H4 (cell line): ENCODE results near the gene PROCA1. TPM values are rescaled to one million over a fixed set of nuclear protein-coding genes. Genes with fewer than 3 reads are reported as not detected.
"Not testable (repeated sequence)": the region's sequence is repeated elsewhere in the genome, so short reads cannot be mapped to it uniquely, and the experiment has no call there.

Experiments
- DNase-seq: peaks from one replicate; pipeline ENCODE4 v3.0.0-alpha.2; 2015; ENCODE audit warnings: low spot score
- total RNA-seq: library from RNA; depleted of rRNA; stranded (reverse); fragments of >200 nt; shearing (Covaris generic); gene quantifications from 2 replicates; pipeline ENCODE4 v1.2.3, GENCODE V29; 2014; rRNA removed

Gene PROCA1
- total RNA-seq, 1 experiment from 2014 or later, result not detected

GRCh38 chr17:28669918-28670317 lies 41.8 kb downstream of the PROCA1 start:
- DNase-seq, result no peak

DNA sequence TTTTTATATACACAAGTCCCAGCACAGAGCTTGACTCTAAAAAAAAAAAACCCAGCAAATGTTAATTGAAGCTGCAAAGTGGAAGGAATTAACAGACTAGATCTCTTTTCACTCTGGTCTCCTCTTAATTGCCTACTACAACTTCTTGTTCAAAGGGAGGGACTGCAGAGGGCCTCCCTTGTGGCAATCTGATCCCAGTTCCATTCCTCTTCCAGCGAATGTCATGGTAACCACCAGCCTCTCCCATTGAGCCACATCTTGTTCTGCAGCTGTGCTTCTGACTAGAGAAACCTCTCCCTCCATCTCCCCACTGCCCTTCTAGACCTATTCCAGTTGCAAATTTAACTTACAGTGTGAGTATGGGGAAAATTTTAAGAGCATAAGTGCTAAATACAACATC lies 43.8 kb downstream of the PROCA1 start:
- DNase-seq, result no peak

- no peak for DNase-seq
These were observed 45.7 kb downstream of the PROCA1 start for GRCh38 chr17:28665994-28666393.

DNA sequence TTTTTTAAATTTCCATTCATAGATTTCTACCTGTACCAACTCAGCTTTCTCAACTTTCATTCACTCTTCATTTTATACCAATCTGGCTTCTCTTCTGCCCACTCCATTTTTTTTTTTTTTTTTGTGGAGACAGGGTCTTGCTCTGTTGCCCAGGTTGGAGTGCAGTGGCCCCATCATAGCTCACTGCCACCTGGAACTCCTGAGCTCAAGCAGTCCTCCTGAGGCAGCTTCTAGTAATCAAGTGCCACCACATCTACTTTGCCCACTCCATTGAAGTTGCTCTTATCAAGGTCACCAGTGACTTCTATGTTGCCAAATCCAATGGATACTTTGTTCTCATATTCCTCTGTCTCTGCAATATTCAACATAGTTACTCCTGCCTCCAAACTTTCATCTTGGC lies 48.0 kb downstream of the PROCA1 start:
- DNase-seq, result no peak

DNA sequence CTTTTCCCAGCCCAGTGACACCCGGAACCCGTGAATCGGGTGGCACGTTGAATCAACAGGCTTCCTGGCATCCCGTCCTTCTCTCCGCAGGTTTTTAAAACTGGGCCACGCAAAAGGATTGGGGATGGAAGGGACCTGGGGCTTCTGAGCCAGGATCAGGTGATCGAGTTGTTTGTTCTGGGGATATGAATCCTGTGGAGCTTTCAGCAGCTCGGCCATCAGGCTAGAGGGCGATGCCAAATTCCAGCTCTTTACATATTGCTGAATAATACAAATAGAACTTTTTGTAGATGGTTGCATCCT lies 49.2 kb downstream of the PROCA1 start:
- no peak for DNase-seq

DNA sequence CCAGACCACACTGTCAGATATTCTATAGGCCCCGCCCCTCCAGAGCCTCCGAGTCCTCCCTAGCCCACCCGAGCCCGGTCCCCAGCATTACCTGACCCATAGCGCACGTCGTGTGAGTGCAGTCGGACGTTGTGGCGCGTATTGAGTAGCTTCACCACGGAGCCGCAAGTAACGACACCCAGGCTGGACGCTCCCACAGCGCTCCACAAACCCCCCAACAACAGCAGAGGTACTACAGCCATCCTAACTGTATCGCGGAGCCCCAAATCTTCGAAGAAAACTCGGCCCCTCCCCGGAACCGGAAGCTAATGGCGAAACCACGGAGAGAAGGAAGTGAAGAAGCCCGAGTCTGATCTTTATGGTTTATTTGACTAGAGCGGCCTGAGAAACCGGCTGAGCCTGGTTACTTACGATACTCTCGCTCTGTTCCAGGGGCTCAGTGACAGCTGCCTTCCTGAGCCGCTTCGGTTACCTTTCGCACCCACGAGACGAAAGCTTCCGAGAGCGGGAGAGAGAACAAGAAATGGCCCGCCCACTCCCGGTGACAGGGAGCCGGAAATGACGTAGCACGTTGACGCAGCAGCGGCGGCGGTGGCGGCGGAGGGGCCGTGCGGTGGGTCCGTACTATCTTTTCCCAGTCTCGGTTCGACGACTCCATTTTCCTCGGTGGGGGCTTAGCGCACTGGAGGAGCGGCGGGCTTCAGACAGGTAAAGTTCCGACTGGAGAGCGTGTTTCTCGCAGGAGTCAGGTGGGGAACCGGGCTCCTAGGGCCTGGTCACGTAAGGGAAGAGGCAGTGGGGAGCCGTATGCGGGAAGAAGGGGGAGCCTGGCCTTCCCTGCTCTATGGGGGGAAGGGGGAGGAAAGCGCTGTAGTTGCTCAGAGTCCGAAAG lies 49.8 kb downstream of the PROCA1 start, which contains the start of the genes SDF2 and SUPT6H:
SDF2 (minus strand) TSS at position 272 of the 892 bp plus-strand sequence; CDS start at position 242, 30 bp downstream.
SUPT6H (plus strand) TSS at position 571 of the 892 bp plus-strand sequence. CDS start 11,197 bp downstream, outside the sequence.
- DNase-seq, result peak; percentile 81

- DNase-seq, result not testable (repeated sequence)
These were observed 52.2 kb downstream of the PROCA1 start for GRCh38 chr17:28659497-28659881.

- not testable (repeated sequence) for DNase-seq
These were observed 52.8 kb downstream of the PROCA1 start for GRCh38 chr17:28658766-28659496.

DNA sequence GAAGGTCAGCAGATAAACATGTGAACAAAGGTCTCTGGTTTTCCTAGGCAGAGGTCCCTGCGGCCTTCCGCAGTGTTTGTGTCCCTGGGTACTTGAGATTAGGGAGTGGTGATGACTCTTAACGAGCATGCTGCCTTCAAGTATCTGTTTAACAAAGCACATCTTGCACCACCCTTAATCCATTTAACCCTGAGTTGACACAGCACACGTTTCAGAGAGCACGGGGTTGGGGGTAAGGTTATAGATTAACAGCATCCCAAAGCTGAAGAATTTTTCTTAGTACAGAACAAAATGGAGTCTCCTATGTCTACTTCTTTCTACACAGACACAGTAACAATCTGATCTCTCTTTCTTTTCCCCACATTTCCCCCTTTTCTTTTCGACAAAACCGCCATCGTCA lies 53.3 kb downstream of the PROCA1 start:
- DNase-seq, result not testable (repeated sequence)

GRCh38 chr17:28657756-28658155 lies 53.9 kb downstream of the PROCA1 start:
- DNase-seq, result no peak

GRCh38 chr17:28655160-28655559 lies 56.5 kb downstream of the PROCA1 start:
- DNase-seq, result no peak

Other genes starting within 250 kb of the PROCA1 start
- not detected in 2 replicates for gene SLC13A2, start 238.2 kb downstream of the PROCA1 start, total RNA-seq
- gene FOXN1, start 205.5 kb downstream of the PROCA1 start, total RNA-seq, result not detected in 2 replicates
- 39.0 and 39.7 TPM in 2 replicates for gene UNC119, start 159.3 kb downstream of the PROCA1 start, total RNA-seq
- gene PIGS, start 140.4 kb downstream of the PROCA1 start, total RNA-seq, result 74.4 and 90.7 TPM in 2 replicates
- gene ALDOC, start 135.0 kb downstream of the PROCA1 start, total RNA-seq, result 6.2 and 8.1 TPM in 2 replicates
- 72.2 and 80.2 TPM in 2 replicates for gene SPAG5, start 112.9 kb downstream of the PROCA1 start, total RNA-seq
- 2.2 and 2.9 TPM in 2 replicates for gene RSKR, start 97.7 kb downstream of the PROCA1 start, total RNA-seq
- gene BLTP2, start 66.7 kb downstream of the PROCA1 start, total RNA-seq, result 66.0 and 80.6 TPM in 2 replicates
- 76.6 and 82.9 TPM in 2 replicates for gene SDF2, start 50.0 kb downstream of the PROCA1 start, total RNA-seq
- gene SUPT6H, start 49.7 kb downstream of the PROCA1 start, total RNA-seq, result 19.3 and 26.0 TPM in 2 replicates
- gene RAB34, start 6.0 kb upstream of the PROCA1 start, total RNA-seq, result 233 and 275 TPM in 2 replicates
- 957 and 967 TPM in 2 replicates for gene RPL23A, start 8.1 kb upstream of the PROCA1 start, total RNA-seq
- gene TLCD1, start 14.3 kb upstream of the PROCA1 start, total RNA-seq, result 21.0 and 34.2 TPM in 2 replicates
- 1.4 and 3.1 TPM in 2 replicates for gene NEK8, start 16.9 kb upstream of the PROCA1 start, total RNA-seq
- 27.7 and 40.5 TPM in 2 replicates for gene TRAF4, start 32.1 kb upstream of the PROCA1 start, total RNA-seq
- gene FAM222B, start 130.9 kb upstream of the PROCA1 start, total RNA-seq, result 3.6 and 4.1 TPM in 2 replicates
- gene ERAL1, start 143.1 kb upstream of the PROCA1 start, total RNA-seq, result 23.4 and 37.5 TPM in 2 replicates
- 15.5 and 21.3 TPM in 2 replicates for gene FLOT2, start 185.8 kb upstream of the PROCA1 start, total RNA-seq
- 12.3 and 16.1 TPM in 2 replicates for gene DHRS13, start 191.2 kb upstream of the PROCA1 start, total RNA-seq
- gene PHF12, start 239.6 kb upstream of the PROCA1 start, total RNA-seq, result 11.3 and 20.3 TPM in 2 replicates